22Rv1 (cell line): Measurements from ENCODE around the gene GMNN.

Source experiments
- ZFX ChIP-seq: fragments of 450-650 bp; IDR thresholded peaks from 2 replicates; pipeline ENCODE4 v1.6.1; 2017; ENCODE audit warnings: antibody characterized with exemption, borderline replicate concordance
- TF ChIP-seq, protein P1 (sequence below): fragments of 450-650 bp; IDR thresholded peaks from 2 replicates; pipeline ENCODE4 v1.5.1; 2017; ENCODE audit warnings: mild to moderate bottlenecking

- TF ChIP-seq, protein P1, sequence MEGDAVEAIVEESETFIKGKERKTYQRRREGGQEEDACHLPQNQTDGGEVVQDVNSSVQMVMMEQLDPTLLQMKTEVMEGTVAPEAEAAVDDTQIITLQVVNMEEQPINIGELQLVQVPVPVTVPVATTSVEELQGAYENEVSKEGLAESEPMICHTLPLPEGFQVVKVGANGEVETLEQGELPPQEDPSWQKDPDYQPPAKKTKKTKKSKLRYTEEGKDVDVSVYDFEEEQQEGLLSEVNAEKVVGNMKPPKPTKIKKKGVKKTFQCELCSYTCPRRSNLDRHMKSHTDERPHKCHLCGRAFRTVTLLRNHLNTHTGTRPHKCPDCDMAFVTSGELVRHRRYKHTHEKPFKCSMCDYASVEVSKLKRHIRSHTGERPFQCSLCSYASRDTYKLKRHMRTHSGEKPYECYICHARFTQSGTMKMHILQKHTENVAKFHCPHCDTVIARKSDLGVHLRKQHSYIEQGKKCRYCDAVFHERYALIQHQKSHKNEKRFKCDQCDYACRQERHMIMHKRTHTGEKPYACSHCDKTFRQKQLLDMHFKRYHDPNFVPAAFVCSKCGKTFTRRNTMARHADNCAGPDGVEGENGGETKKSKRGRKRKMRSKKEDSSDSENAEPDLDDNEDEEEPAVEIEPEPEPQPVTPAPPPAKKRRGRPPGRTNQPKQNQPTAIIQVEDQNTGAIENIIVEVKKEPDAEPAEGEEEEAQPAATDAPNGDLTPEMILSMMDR, result no peak
- no peak for TF ChIP-seq ZFX
These were observed 58.1 kb downstream of the GMNN start for GRCh38 chr6:24832794-24833193.
